ENCODE results near the gene HSD17B2.
A peak's percentile ranks its signal among the peaks of the same experiment; 100 is the strongest.

Gene HSD17B2

DNA sequence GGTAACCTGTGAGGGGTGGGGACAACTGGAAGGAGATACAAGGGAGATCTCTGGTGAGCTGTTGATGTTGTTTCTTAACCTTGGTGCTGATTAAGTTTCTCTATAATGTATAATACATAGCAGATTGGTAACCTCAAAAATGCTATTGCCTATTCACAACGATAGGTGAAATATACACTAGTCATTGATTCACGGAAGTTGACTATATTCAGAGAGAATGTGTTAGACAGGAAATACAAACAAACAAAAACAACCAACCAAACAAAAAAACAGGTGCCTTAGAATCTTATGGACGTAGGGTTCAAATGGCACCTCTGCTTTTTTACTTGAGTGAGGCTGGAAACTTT lies 21.5 kb downstream of the HSD17B2 start:
- no peak for TF ChIP-seq CREB1 (IDR thresholded peaks at IDR 0.05; ENCODE audit: low read depth)
- no peak for TF ChIP-seq CEBPB (IDR thresholded peaks at IDR 0.05)
- TF ChIP-seq, protein P1, sequence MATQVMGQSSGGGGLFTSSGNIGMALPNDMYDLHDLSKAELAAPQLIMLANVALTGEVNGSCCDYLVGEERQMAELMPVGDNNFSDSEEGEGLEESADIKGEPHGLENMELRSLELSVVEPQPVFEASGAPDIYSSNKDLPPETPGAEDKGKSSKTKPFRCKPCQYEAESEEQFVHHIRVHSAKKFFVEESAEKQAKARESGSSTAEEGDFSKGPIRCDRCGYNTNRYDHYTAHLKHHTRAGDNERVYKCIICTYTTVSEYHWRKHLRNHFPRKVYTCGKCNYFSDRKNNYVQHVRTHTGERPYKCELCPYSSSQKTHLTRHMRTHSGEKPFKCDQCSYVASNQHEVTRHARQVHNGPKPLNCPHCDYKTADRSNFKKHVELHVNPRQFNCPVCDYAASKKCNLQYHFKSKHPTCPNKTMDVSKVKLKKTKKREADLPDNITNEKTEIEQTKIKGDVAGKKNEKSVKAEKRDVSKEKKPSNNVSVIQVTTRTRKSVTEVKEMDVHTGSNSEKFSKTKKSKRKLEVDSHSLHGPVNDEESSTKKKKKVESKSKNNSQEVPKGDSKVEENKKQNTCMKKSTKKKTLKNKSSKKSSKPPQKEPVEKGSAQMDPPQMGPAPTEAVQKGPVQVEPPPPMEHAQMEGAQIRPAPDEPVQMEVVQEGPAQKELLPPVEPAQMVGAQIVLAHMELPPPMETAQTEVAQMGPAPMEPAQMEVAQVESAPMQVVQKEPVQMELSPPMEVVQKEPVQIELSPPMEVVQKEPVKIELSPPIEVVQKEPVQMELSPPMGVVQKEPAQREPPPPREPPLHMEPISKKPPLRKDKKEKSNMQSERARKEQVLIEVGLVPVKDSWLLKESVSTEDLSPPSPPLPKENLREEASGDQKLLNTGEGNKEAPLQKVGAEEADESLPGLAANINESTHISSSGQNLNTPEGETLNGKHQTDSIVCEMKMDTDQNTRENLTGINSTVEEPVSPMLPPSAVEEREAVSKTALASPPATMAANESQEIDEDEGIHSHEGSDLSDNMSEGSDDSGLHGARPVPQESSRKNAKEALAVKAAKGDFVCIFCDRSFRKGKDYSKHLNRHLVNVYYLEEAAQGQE (IDR thresholded peaks at IDR 0.05; ENCODE audit: low read depth), result no peak
- TF ChIP-seq EGR1 (IDR thresholded peaks at IDR 0.05), result no peak
- TF ChIP-seq, protein P2, sequence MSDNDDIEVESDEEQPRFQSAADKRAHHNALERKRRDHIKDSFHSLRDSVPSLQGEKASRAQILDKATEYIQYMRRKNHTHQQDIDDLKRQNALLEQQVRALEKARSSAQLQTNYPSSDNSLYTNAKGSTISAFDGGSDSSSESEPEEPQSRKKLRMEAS (IDR thresholded peaks at IDR 0.05), result no peak
- no peak for TF ChIP-seq ZBTB7A (IDR thresholded peaks at IDR 0.05; ENCODE audit: low read depth)
- TF ChIP-seq RAD21 (IDR thresholded peaks at IDR 0.05; ENCODE audit: low read depth), result no peak
- no peak for TF ChIP-seq EP300 (IDR thresholded peaks at IDR 0.05; ENCODE audit: borderline replicate concordance)
- TF ChIP-seq NFIC (IDR thresholded peaks at IDR 0.05), result no peak
- no peak for TF ChIP-seq TAF1 (IDR thresholded peaks at IDR 0.05; ENCODE audit: low read depth)
- TF ChIP-seq, protein P3, sequence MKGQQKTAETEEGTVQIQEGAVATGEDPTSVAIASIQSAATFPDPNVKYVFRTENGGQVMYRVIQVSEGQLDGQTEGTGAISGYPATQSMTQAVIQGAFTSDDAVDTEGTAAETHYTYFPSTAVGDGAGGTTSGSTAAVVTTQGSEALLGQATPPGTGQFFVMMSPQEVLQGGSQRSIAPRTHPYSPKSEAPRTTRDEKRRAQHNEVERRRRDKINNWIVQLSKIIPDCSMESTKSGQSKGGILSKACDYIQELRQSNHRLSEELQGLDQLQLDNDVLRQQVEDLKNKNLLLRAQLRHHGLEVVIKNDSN (IDR thresholded peaks at IDR 0.05), result no peak
- no peak for TF ChIP-seq TCF12 (IDR thresholded peaks at IDR 0.05; ENCODE audit: low read depth)
- TF ChIP-seq YY1 (IDR thresholded peaks at IDR 0.05; ENCODE audit: low read depth), result no peak
- TF ChIP-seq FOXM1 (IDR thresholded peaks at IDR 0.05; ENCODE audit: borderline replicate concordance, low read depth), result no peak
- TF ChIP-seq TEAD4 (IDR thresholded peaks at IDR 0.05), result no peak

DNA sequence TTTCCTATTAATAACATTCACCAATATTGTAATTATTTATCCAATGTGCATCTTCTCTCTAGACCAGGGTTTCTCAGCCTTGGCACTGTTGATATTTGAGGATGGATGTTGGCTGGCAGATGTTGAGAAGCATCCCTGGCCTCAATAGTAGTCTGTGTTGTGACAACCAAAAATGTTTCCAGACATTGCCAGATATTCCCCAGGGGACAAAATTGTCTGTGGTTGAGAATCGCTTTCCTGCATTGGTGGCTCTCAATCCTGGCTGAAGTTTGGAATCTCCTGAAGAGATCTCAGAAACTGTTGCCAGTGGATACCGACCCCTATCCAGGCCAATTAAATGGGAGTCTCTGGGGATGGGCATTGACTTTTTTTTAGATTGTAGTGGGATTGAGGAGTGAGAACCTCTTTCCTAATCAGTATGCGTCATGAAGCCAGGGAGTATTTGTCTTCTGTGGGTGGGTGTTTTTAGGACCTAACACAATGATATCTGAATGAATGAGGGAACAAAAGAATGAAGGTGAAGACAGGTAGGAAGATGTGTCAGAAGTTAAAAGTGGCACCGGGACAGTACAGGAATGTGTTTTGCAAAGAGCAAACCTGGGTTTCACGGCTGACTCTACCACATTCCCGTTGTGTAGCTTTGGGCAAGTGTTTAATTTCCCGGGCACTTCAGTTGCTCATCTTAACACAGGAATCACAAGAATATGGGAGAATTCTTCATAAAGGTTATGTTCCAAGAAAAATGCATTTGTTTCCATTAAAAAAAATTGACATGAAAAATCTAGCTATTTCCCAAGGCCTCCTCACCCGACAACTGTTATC lies 24.3 kb downstream of the HSD17B2 start:
- TF ChIP-seq NFIC (IDR thresholded peaks at IDR 0.05) (no peak), TCF12 (IDR thresholded peaks at IDR 0.05; ENCODE audit: low read depth) (no peak)

DNA sequence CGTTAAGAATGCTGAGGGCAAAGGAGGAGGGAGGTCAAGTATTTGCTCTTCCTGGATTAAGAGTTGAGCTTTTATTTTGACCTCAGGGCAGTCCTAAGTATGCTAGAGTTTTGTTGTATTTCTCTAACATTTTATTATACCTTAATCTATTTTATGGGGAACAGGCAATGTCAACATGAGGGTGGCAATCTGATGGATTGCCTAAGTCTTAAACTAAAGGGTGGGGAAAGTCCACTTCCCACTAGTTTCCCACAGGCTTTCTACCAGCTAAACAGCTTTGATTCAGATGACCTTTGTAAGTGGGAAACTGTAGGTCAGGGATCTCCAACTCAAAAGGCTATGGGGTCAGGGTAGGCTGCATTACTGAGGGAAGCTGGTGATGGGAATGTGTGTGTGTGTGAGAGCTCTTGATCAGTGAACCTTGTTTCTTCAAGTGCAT lies 24.9 kb downstream of the HSD17B2 start:
- TF ChIP-seq, protein P2 (IDR thresholded peaks at IDR 0.05), result no peak
- TF ChIP-seq, protein P1 (IDR thresholded peaks at IDR 0.05; ENCODE audit: low read depth), result no peak
- TF ChIP-seq NFIC (IDR thresholded peaks at IDR 0.05) (no peak), RAD21 (IDR thresholded peaks at IDR 0.05; ENCODE audit: low read depth) (no peak), TEAD4 (IDR thresholded peaks at IDR 0.05) (no peak), EP300 (IDR thresholded peaks at IDR 0.05; ENCODE audit: borderline replicate concordance) (no peak), TAF1 (IDR thresholded peaks at IDR 0.05; ENCODE audit: low read depth) (no peak), TCF12 (IDR thresholded peaks at IDR 0.05; ENCODE audit: low read depth) (no peak), ZBTB7A (IDR thresholded peaks at IDR 0.05; ENCODE audit: low read depth) (no peak), EGR1 (IDR thresholded peaks at IDR 0.05) (no peak), CEBPB (IDR thresholded peaks at IDR 0.05) (no peak), FOXM1 (IDR thresholded peaks at IDR 0.05; ENCODE audit: borderline replicate concordance, low read depth) (no peak), CREB1 (IDR thresholded peaks at IDR 0.05; ENCODE audit: low read depth) (no peak), YY1 (IDR thresholded peaks at IDR 0.05; ENCODE audit: low read depth) (no peak)
- TF ChIP-seq, protein P3 (IDR thresholded peaks at IDR 0.05), result no peak

DNA sequence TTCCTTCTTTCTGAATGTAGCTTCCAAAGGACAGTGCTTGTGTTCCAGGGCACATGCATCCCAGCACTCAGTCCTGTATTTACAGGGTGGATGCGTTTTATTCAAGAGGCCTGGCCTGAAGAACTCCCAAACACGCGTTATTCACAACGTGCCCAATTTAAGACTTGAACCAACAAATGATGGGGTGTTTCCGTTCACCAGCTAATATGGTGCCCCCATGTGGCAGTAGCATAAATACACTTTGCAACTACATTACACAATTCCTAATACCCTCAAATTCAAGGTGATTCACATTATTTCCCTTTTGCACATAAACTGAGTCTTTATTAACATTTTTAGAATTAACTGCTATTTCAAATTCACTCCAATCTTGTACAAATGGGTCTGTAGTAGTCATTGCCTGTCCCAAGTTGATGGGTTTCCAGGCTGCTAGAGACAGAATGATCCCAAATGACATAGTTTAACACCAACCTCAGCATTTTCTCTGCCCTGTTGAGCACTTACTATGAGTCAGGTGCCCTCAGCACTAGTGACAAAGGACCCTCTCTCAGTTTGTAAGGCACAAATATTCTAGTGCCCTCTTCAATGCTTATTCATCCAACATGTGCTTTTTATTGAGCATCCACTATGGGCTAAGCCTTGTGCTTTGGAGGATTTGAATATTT lies 26.9 kb downstream of the HSD17B2 start:
- TF ChIP-seq RAD21 (IDR thresholded peaks at IDR 0.05; ENCODE audit: low read depth) (peak; percentile 52), ZBTB7A (IDR thresholded peaks at IDR 0.05; ENCODE audit: low read depth) (no peak)

DNA sequence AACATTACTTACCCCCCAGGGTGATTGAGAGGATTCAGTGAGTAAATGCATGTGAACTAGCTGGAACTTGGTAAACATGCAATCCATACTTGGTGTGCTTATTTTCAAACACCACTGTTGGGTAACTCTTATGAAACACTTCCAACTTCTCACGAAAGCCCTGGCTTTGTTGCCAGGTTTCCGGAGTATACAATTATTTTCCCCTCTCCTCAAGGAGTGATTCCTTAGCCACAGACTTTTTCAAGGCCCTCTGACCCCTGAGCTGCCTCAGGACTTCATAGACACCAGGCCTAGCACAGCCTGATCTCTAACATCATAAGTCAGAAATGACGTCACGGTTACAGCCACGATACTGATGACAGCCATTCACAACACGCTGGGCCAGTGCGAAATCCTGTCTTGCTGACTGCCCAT lies 27.6 kb downstream of the HSD17B2 start:
- TF ChIP-seq TAF1 (IDR thresholded peaks at IDR 0.05; ENCODE audit: low read depth), result no peak
- no peak for TF ChIP-seq TEAD4 (IDR thresholded peaks at IDR 0.05)
- no peak for TF ChIP-seq CEBPB (IDR thresholded peaks at IDR 0.05)
- TF ChIP-seq YY1 (IDR thresholded peaks at IDR 0.05; ENCODE audit: low read depth), result no peak
